Stomach (tissue), 9 donors: ENCODE results near the gene RPL21. TPM values are rescaled to one million over a fixed set of nuclear protein-coding genes. Genes with fewer than 3 reads are reported as not detected.
"Not testable (repeated sequence)": the region's sequence is repeated elsewhere in the genome, so short reads cannot be mapped to it uniquely, and the experiment has no call there.

ENCODE experiments used
- DNase-seq, 2 donors: peaks; one replicate each; pipeline versions ENCODE4 v3.0.0 to v3.0.0-alpha.2; 2013 to 2019
- H3K27ac ChIP-seq, 5 donors: fragments of 200-600 bp in 4 of 5; sonication (generic) in 4 of 5; one replicate each; pipeline ENCODE4 v1.5.1; 2013 to 2019; ENCODE audit warnings: mild to moderate bottlenecking in 1 of 5, moderate library complexity in 1 of 5
- H3K27me3 ChIP-seq, 3 donors: fragments of 200-600 bp; sonication (generic); one replicate each; pipeline ENCODE4 v1.5.1; 2017 to 2019; ENCODE audit warnings: mixed run types in 1 of 3
- H3K36me3 ChIP-seq, 4 donors: fragments of 200-600 bp; sonication (generic); 1 replicate in 3 of 4; 2 replicates in 1 of 4; pipeline ENCODE4 v1.5.1; 2016 to 2019
- H3K4me1 ChIP-seq, 4 donors: fragments of 200-600 bp; sonication (generic); one replicate each; pipeline ENCODE4 v1.5.1; 2016 to 2019
- H3K4me3 ChIP-seq, 4 donors: fragments of 200-600 bp; sonication (generic) in 3 of 4; one replicate each; pipeline ENCODE4 v1.5.1; 2016 to 2019; ENCODE audit warnings: mild to moderate bottlenecking in 1 of 4
- H3K9me3 ChIP-seq, 4 donors: fragments of 200-600 bp; sonication (generic); one replicate each; pipeline ENCODE4 v1.5.1; 2016 to 2019
- EP300 ChIP-seq: sonication (generic); formaldehyde crosslinking; IDR thresholded peaks from one replicate; pipeline ENCODE4 v1.6.1; 2017; ENCODE audit warnings: antibody characterized with exemption
- POLR2A ChIP-seq, 4 donors: fragments of 450-650 bp; IDR thresholded peaks; one replicate each; pipeline ENCODE4 v1.6.1; 2016; ENCODE audit warnings: antibody characterized with exemption in 4 of 4, control low read depth in 2 of 4, mild to moderate bottlenecking in 1 of 4, moderate library complexity in 1 of 4
- POLR2AphosphoS5 ChIP-seq, 3 donors: sonication (generic); formaldehyde crosslinking; IDR thresholded peaks; one replicate each; pipeline ENCODE4 v1.6.1; 2016; ENCODE audit warnings: antibody characterized with exemption in 3 of 3
- WGBS, 5 donors: extraction: QIAGEN DNeasy Blood & Tissue Kit in 3 of 5; methylation state at CpG; one replicate each; pipeline versions ENCODE4 v1.1.5 to v1.1.7; 2013 to 2018; 5-methylcytosine and 5-hydroxymethylcytosine counted together
- intact Hi-C: fragments of 100-400 bp; cut with DNase I; formaldehyde crosslinking; loops from one replicate; pipeline ENCODE4 v1.15.1; 2023; ENCODE audit warnings: low total_unique reads
- polyA plus RNA-seq, 3 donors: library from polyadenylated mRNA; stranded (reverse); fragments of 200-250 nt; gene quantifications; one replicate each; pipeline ENCODE4 v1.2.3, GENCODE V29; 2013
- total RNA-seq, 5 donors: library from RNA; depleted of rRNA; stranded (reverse); fragments of >200 nt; gene quantifications; one replicate each; pipeline versions ENCODE4 v1.1.0 to v1.2.3, GENCODE V29; 2014 to 2016
- TF ChIP-seq, protein P1 (sequence below), 7 experiments: fragments of 450-650 bp in 4 of 7; fragments of 200-600 bp in 3 of 7; sonication (generic) in 3 of 7; IDR thresholded peaks; one replicate each; pipeline ENCODE4 v1.5.1; 2016 to 2019; ENCODE audit warnings: antibody characterized with exemption in 7 of 7, control low read depth in 2 of 7, mild to moderate bottlenecking in 1 of 7
- donor health status: healthy with polysubstance abuse.
- donor health status: Bipolar disorder and iron deficiency.
- donor health status: healthy.

Gene RPL21
- total and polyA plus RNA-seq, 8 donors, result 338 to 2,038 (median 966) TPM

DNA sequence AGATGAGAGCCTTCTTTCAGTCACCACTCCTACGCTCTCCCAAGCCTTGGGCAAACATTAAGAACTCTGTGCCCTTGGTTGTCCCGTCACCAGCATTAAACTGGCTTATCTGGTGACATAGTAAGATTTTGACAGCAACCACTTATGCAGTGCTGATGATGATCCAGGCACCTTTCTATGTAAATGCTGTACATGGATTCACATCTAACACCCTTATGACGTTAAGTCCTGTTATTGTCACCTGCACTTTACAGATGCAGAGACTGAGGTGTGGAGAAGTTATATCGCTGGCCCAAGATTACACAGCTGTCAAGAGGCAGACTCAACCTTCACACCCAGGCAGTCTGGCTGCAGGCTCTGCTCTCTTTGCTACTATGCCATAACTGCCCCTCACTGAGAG is 44.3 kb downstream of the RPL21 start:
- DNase-seq, result no peak
- Histone ChIP-seq H3K4me3 (no peak overlapping the region), H3K9me3 (no peaks in the 10 kb centered on the region), H3K4me1 (no peaks in the 10 kb centered on the region), H3K36me3 (no peaks in the 10 kb centered on the region), H3K27me3 (no peaks in the 10 kb centered on the region), H3K27ac (no peak overlapping the region)
- WGBS, 5 donors, result 54 to 80% (median 68%) methylated on average over 4 of the region's 4 CpGs
- TF ChIP-seq, protein P1, sequence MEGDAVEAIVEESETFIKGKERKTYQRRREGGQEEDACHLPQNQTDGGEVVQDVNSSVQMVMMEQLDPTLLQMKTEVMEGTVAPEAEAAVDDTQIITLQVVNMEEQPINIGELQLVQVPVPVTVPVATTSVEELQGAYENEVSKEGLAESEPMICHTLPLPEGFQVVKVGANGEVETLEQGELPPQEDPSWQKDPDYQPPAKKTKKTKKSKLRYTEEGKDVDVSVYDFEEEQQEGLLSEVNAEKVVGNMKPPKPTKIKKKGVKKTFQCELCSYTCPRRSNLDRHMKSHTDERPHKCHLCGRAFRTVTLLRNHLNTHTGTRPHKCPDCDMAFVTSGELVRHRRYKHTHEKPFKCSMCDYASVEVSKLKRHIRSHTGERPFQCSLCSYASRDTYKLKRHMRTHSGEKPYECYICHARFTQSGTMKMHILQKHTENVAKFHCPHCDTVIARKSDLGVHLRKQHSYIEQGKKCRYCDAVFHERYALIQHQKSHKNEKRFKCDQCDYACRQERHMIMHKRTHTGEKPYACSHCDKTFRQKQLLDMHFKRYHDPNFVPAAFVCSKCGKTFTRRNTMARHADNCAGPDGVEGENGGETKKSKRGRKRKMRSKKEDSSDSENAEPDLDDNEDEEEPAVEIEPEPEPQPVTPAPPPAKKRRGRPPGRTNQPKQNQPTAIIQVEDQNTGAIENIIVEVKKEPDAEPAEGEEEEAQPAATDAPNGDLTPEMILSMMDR (IDR thresholded peaks at IDR 0.05), result no peak
- TF ChIP-seq POLR2AphosphoS5 (IDR thresholded peaks at IDR 0.05) (no peak), EP300 (no peak), POLR2A (IDR thresholded peaks at IDR 0.05) (no peak)
- intact Hi-C loops, result no loop called here

DNA sequence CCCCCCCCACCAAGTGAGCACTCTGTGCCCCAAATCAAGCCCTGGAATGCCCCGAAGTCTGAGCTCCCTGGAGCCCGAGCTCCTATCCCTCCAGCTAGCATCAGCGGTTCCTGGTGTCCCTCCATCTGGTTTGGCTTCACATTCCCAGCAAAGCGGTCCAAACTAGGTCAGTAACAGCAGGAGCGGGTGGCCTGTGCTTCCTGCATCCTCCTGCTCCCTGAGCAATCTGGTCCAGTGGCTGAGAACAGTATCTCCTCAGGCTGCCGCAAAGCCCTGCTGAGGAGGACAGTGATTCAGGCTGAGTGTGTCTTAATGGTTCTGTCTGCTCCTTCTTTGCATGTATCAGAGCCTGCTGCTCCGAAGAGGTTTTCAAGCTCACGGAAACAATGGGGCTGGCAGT is 45.1 kb downstream of the RPL21 start:
- no peak for TF ChIP-seq EP300
- TF ChIP-seq, protein P1 (IDR thresholded peaks at IDR 0.05), result no peak
- TF ChIP-seq POLR2AphosphoS5 (IDR thresholded peaks at IDR 0.05), result no peak
- no peak for TF ChIP-seq POLR2A (IDR thresholded peaks at IDR 0.05)
- no peak overlapping the region for H3K27ac ChIP-seq
- H3K4me1 ChIP-seq, result no peaks in the 10 kb centered on the region
- no peaks in the 10 kb centered on the region for H3K36me3 ChIP-seq
- intact Hi-C loops, result no loop called here
- 81 to 94% (median 88%) methylated on average over 8 of the region's 8 CpGs for WGBS, 5 donors
- no peak for DNase-seq
- no peaks in the 10 kb centered on the region for H3K9me3 ChIP-seq
- no peaks in the 10 kb centered on the region for H3K27me3 ChIP-seq
- no peak overlapping the region for H3K4me3 ChIP-seq

DNA sequence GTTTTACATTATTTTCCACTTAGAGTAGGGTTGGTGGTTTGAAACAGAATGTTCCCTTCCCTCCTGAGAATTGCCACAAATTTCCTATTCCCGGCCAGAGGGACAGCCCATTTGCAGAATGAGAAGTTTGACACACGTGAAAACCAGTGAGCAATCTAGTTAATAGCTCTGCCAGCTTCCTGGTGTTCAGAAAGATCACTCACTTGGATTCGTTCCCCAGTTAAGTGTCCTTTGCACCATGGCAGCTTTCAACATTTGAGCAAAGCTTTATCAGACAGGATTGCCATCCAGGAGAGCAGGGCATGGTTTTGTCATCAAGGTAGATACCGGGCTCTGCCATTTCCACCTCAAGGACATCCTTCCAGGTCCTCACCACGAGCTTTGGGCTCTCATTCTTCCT is 47.5 kb downstream of the RPL21 start:
- TF ChIP-seq POLR2AphosphoS5 (IDR thresholded peaks at IDR 0.05) (no peak), POLR2A (IDR thresholded peaks at IDR 0.05) (no peak)
- TF ChIP-seq, protein P1 (IDR thresholded peaks at IDR 0.05), result no peak
- intact Hi-C loops, result no loop called here
- 60 to 71% (median 63%) methylated on average over 5 of the region's 5 CpGs for WGBS, 5 donors
- Histone ChIP-seq H3K4me3 (no peak overlapping the region), H3K27me3 (no peaks in the 10 kb centered on the region), H3K27ac (no peak overlapping the region), H3K9me3 (no peaks in the 10 kb centered on the region), H3K36me3 (no peaks in the 10 kb centered on the region), H3K4me1 (no peaks in the 10 kb centered on the region)
- no peak for DNase-seq

DNA sequence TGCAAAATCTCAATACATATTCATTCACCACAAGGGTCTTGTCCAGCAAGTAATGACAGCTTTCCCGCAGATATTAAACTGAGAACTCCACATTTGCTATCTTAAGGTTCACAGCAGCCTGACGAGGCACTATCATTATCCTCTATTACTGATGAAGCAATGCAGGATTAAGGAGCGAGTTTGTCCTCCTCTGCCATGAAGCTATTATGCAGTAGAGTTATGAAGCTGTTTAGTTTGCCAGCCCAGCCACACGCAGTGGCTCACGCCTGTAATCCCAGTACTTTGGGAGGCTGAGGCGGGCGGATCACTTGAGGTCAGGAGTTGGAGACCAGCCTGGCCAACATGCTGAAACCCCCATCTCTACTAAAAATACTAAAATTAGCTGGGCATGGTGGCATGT is 49.0 kb downstream of the RPL21 start:
- H3K36me3 ChIP-seq, intact Hi-C loops, H3K27me3 ChIP-seq, H3K4me3 ChIP-seq, DNase-seq, H3K4me1 ChIP-seq, H3K27ac ChIP-seq, H3K9me3 ChIP-seq: not testable (repeated sequence)
- 75 to 86% (median 77%) methylated on average over 7 of the region's 7 CpGs for WGBS, 5 donors

DNA sequence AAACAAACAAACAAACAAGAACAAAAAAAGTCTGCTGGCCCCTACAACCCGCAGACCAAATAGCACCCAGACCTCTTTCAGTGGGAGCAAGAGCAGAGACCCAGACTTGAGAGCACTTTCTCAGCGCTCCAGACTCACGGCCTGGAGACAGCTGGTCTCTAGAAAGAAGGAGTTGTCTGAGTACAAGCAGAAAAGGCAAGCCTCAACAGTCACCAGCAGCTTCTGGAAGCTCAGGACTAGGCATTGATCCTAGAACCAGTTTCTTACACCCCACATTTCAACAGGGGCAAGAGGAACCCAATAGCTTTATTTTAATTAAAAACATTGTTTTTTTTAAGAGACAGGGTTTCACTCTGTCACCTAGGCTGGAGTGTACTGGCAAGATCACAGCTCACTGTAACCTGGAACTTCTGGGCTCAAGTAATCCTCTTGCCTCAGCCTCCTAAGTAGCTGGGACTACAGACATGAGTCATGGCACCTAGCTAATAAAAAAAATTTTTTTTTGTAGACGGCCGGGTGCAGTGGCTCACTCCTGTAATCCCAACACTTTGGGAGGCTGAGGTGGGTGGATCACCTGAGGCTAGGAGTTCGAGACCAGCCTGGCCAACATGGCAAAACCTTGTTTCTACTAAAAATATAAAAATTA is 49.7 kb downstream of the RPL21 start:
- H3K4me1 ChIP-seq, result no peaks in the 10 kb centered on the region
- no peaks in the 10 kb centered on the region for H3K27me3 ChIP-seq
- no peaks in the 10 kb centered on the region for H3K9me3 ChIP-seq
- no peak overlapping the region for H3K27ac ChIP-seq
- H3K4me3 ChIP-seq, result no peak overlapping the region
- TF ChIP-seq EP300 (no peak), POLR2AphosphoS5 (IDR thresholded peaks at IDR 0.05) (no peak), POLR2A (IDR thresholded peaks at IDR 0.05) (no peak)
- TF ChIP-seq, protein P1 (IDR thresholded peaks at IDR 0.05), result no peak
- intact Hi-C loops, result no loop called here
- no peaks in the 10 kb centered on the region for H3K36me3 ChIP-seq
- no peak for DNase-seq
- 76 to 90% (median 86%) methylated on average over 6 of the region's 6 CpGs for WGBS, 5 donors
